Measurements from ENCODE around the gene FLT1.

DNA sequence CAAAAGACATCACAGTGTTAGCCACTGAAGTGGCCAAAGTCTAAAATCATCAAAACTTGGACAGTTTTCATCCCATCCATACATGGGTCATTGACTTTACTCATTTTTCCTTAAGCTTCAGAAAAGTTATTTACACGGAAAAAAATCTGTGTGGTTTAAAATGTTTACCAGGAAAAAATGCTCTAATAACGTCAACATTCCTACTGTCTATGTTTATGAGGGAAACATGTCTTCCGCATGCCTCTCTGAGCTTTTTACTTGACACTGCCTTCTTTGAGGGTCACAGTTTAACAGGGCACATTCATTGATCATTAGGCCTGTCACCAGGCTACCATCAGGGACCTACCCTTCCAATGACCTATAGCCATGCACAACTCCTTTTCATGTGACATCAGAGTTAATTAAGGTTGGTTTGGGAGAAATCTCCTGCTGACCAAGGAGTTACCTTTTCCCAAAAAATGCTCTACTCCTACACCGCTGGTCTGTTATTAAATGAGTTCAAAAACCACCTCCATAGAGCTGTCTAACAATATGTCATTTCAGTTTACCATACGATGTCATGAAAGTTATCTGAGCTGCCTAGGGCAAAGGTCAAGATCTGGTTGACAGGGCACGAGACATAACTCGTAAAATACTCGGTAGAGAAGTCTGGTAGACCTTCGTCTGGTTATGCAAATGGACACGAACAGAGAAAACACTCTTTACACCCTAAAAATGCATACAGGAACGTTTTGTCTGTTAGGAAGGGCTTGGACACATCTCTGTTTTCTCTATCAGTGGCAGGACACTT lies 17.8 kb downstream of the FLT1 start:
- TF ChIP-seq CTCF (IDR thresholded peaks at IDR 0.05) (no peak), ZFX (IDR thresholded peaks at IDR 0.05; ENCODE audit: borderline replicate concordance) (no peak)

Data from 22Rv1 (cell line).